Measurements from ENCODE around the gene VPS29.
A peak's percentile ranks its signal among the peaks of the same experiment; 100 is the strongest.

VPS29 gene

GRCh38 chr12:110501752-110502738 lies at the start of gene VPS29, which contains the start of gene RAD9B:
Gene VPS29, minus strand, starts transcription at chr12:110502111. Its CDS starts 60 bp downstream, at chr12:110502051.
Gene RAD9B, plus strand, starts transcription at chr12:110502331. Its CDS starts 7 bp downstream, at chr12:110502338.
- DNase-seq, result peak; percentile 99

- DNase-seq, result no peak
These were observed 49.1 kb upstream of the VPS29 start for GRCh38 chr12:110550981-110551380.

DNA sequence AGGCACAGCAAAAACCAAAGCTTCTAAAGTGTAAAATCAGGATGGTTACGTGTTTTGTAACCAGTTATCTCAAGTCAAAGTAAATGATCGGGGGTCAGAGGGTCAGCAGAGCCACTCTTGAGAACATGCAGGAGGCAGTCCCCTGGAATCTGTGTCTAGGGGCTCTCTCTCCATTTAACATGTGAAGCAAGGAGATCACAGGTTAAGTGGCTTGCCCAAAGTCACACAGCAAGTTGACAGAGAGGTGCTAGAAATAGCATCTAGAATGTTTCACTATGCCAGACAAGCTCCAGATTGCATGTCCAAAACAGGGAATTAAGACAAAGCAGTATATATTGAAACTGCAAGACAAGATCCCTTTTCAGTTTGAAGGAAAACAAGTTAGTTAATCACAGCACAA lies 47.8 kb upstream of the VPS29 start:
- DNase-seq, result no peak

- DNase-seq, result no peak
These were observed 46.8 kb upstream of the VPS29 start for GRCh38 chr12:110548678-110549077.

DNA sequence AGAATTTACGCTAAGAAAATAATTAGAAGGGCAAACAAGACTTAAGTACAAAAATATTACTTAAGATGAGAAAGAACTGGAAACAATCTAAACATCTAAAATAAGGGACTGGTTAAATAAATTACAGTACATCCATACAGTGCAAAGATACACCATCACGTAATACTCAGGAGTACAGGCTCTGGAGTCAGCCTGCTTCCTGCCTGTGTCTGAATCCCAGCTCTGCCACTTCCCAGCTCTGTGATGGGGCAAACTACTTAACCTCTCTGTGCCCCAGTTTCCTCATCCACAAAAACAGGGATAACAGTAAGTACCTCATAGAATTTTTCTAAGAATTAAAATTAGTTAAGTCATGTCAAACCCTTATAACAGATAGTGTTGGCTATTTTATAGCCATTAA lies 45.2 kb upstream of the VPS29 start:
- DNase-seq, result no peak

DNA sequence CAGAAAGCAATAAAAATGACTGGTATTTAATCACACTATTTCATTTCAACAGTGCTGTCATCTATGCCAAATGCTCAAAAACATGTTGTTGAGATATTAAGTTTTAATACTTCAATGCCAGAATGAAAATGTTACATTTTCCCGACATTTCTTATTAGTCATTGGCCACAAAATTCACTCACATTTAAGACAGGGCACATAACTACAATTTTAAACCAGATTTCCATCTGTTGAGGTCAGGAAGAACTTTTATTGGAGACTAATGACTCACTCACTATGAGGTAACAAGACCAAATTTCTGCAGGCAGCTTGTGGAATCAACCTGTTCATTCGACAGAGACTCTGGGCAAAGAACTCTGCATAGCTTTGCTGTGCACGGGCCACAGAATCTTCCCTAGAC lies 44.4 kb upstream of the VPS29 start:
- peak; percentile 41 for DNase-seq

- no peak for DNase-seq
These were observed 43.9 kb upstream of the VPS29 start for GRCh38 chr12:110545812-110546211.

- peak; percentile 83 for DNase-seq
These were observed 43.3 kb upstream of the VPS29 start for GRCh38 chr12:110545259-110545658.

GRCh38 chr12:110543965-110544364 lies 42.1 kb upstream of the VPS29 start:
- DNase-seq, result no peak

DNA sequence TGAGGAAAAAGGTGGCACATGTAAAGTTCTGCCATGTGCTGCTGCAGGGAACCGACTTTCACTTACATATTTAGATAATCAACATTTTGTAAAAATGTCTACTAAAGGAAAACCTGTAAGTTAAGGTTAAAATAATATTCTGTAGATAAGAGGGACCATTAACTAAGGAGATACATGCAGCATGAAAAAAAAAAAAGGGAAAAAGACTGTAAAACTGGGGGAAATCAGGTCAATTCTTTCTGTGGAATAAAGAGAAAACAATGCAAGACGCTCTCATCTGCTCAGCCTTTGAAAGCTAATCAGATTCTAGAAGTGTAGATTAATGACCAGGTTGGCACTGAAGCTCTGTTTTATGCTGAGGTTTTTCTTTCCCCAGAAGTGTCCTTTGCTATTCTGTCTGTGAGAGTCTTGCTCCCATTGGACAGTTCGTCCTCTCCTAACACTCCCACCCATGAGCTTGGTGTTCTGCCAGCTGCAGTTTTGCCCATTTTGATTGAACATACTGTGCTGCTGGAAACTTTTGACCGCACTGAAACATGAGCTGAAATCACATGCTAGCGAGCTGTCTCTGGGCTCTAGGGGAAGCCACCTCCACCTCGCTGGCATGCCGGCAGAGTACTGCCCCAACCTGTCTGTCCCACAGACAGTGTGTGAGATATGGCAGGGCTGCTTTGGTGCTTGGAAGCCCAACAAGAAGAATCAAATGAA lies 41.5 kb upstream of the VPS29 start:
- no peak for DNase-seq

- no peak for DNase-seq
These were observed 38.1 kb upstream of the VPS29 start for GRCh38 chr12:110540048-110540447.

- no peak for DNase-seq
These were observed 37.1 kb upstream of the VPS29 start for GRCh38 chr12:110538869-110539622.

- DNase-seq, result no peak
These were observed 35.9 kb upstream of the VPS29 start for GRCh38 chr12:110537605-110538409.

- no peak for DNase-seq
These were observed 35.1 kb upstream of the VPS29 start for GRCh38 chr12:110536834-110537604.

GRCh38 chr12:110534811-110535210 lies 32.9 kb upstream of the VPS29 start:
- DNase-seq, result no peak

- no peak for DNase-seq
These were observed 31.7 kb upstream of the VPS29 start for GRCh38 chr12:110533607-110534006.

GRCh38 chr12:110532644-110533043 lies 30.7 kb upstream of the VPS29 start:
- no peak for DNase-seq

GRCh38 chr12:110531741-110532333 lies 29.9 kb upstream of the VPS29 start:
- DNase-seq, result no peak

- no peak for DNase-seq
These were observed 28.6 kb upstream of the VPS29 start for GRCh38 chr12:110530511-110530910.

GRCh38 chr12:110528277-110528839 lies 26.4 kb upstream of the VPS29 start:
- DNase-seq, result no peak

Measured in suppressor macrophage treated with lipopolysaccharide for 4 hours (primary cell).